PFSK-1 (cell line): ENCODE results near the gene CHRM2.

Experiments used
- FOXP2 ChIP-seq: optimal IDR thresholded peaks from 2 replicates; pipeline ENCODE3; 2011; ENCODE audit warnings: borderline replicate concordance, control low read depth, inconsistent platforms; ENCODE audit not compliant: insufficient read depth; ENCODE audit errors: extremely low read length, extremely low read depth
- POLR2AphosphoS5 ChIP-seq: IDR thresholded peaks from 2 replicates; pipeline ENCODE4 v1.6.1; 2012; ENCODE audit warnings: low read depth, mild to moderate bottlenecking, control low read depth, low read length, moderate library complexity
- SIN3A ChIP-seq: IDR thresholded peaks from 2 replicates; pipeline ENCODE4 v1.6.1; 2012; ENCODE audit warnings: mild to moderate bottlenecking, low read length, moderate library complexity, borderline replicate concordance; ENCODE audit not compliant: insufficient read depth
- TAF1 ChIP-seq: IDR thresholded peaks from 2 replicates; pipeline ENCODE4 v1.6.1; 2012; ENCODE audit warnings: low read length, control low read depth, borderline replicate concordance; ENCODE audit not compliant: insufficient read depth
- TF ChIP-seq, protein P1 (sequence below), 2 experiments: IDR thresholded peaks; 2 replicates each; pipeline versions ENCODE4 v1.6.1 to v1.8.0; 2011 to 2012; ENCODE audit warnings: low read depth in 2 of 2, low read length in 2 of 2, control low read depth in 1 of 2, inconsistent platforms in 1 of 2, mild to moderate bottlenecking in 1 of 2, moderate library complexity in 1 of 2; ENCODE audit not compliant: insufficient read depth in 1 of 2

The CHRM2 gene

DNA sequence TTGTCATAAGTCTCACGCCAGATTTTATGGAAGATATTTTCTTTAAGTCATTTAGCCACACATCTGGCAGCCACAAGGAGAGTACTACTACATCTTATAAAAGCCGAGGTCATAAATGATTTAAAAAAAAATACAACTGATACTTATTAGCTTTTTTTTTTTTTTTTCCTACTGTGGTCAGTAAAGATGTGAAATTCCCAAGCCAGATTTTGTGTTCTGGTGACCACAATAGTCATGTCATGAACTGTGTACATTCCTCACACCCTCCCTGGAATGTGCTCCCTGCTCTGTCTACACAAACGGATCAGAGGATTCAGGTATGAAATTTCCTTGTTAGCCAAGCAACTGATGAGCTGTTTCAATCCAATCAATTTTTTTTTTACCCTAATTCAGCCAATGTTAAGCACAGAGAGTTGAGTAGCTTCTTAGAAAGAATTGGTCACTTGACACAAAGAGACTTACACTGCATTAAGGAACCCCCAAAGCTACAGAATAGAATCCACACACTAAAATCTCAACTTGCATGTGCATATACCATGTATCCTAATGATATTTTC lies 54.7 kb downstream of the CHRM2 start:
- TF ChIP-seq SIN3A (no peak), TAF1 (no peak), FOXP2 (no peak), POLR2AphosphoS5 (no peak)
- TF ChIP-seq, protein P1, sequence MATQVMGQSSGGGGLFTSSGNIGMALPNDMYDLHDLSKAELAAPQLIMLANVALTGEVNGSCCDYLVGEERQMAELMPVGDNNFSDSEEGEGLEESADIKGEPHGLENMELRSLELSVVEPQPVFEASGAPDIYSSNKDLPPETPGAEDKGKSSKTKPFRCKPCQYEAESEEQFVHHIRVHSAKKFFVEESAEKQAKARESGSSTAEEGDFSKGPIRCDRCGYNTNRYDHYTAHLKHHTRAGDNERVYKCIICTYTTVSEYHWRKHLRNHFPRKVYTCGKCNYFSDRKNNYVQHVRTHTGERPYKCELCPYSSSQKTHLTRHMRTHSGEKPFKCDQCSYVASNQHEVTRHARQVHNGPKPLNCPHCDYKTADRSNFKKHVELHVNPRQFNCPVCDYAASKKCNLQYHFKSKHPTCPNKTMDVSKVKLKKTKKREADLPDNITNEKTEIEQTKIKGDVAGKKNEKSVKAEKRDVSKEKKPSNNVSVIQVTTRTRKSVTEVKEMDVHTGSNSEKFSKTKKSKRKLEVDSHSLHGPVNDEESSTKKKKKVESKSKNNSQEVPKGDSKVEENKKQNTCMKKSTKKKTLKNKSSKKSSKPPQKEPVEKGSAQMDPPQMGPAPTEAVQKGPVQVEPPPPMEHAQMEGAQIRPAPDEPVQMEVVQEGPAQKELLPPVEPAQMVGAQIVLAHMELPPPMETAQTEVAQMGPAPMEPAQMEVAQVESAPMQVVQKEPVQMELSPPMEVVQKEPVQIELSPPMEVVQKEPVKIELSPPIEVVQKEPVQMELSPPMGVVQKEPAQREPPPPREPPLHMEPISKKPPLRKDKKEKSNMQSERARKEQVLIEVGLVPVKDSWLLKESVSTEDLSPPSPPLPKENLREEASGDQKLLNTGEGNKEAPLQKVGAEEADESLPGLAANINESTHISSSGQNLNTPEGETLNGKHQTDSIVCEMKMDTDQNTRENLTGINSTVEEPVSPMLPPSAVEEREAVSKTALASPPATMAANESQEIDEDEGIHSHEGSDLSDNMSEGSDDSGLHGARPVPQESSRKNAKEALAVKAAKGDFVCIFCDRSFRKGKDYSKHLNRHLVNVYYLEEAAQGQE (IDR thresholded peaks at IDR 0.05; ENCODE audit: insufficient read depth in 1 of 2, low read depth in 2 of 2, low read length in 2 of 2) = no peak

DNA sequence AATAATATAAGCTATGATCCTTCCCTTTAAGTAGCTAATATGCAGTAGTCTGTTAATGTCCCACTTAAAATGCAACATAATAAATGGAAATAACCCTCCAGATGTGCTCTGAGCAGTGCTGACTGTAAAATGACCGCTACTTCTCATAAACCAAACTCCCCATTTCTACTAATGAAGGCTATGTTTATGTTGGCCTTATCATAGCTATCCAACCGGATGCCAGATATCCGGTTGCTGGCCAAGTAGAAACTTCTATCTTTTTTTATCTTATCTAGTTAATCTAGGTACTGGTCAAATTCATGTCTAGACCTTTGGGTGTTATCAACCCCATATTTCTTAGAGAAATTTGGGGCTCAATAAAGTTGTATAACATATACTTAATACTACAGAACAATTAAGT lies 56.6 kb downstream of the CHRM2 start:
- TF ChIP-seq SIN3A = no peak
- no peak for TF ChIP-seq TAF1
- TF ChIP-seq POLR2AphosphoS5 = no peak
- TF ChIP-seq, protein P1 (IDR thresholded peaks at IDR 0.05; ENCODE audit: insufficient read depth in 1 of 2, low read depth in 2 of 2, low read length in 2 of 2) = no peak
- no peak for TF ChIP-seq FOXP2

DNA sequence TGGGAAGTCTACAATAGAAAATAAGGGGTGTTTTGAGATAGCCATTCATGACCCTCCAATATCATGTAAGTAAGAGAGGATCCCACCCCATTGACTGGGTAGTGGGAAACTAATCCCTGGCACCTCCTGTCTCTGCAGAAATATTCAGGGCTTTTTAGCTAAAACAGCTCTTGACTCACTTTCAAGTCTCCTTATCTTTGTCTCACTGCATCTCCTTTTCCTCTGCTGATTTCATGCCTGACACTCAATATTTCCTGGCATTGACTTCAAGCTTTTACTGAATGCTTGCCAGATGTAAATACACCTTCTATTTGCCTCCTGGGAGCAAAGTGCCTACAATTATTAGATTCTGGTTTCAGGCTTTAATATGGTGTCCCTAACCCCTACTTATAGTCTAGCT lies 57.1 kb downstream of the CHRM2 start:
- TF ChIP-seq, protein P1 (IDR thresholded peaks at IDR 0.05; ENCODE audit: insufficient read depth in 1 of 2, low read depth in 2 of 2, low read length in 2 of 2) = no peak
- no peak for TF ChIP-seq FOXP2
- no peak for TF ChIP-seq TAF1
- no peak for TF ChIP-seq POLR2AphosphoS5
- TF ChIP-seq SIN3A = no peak

DNA sequence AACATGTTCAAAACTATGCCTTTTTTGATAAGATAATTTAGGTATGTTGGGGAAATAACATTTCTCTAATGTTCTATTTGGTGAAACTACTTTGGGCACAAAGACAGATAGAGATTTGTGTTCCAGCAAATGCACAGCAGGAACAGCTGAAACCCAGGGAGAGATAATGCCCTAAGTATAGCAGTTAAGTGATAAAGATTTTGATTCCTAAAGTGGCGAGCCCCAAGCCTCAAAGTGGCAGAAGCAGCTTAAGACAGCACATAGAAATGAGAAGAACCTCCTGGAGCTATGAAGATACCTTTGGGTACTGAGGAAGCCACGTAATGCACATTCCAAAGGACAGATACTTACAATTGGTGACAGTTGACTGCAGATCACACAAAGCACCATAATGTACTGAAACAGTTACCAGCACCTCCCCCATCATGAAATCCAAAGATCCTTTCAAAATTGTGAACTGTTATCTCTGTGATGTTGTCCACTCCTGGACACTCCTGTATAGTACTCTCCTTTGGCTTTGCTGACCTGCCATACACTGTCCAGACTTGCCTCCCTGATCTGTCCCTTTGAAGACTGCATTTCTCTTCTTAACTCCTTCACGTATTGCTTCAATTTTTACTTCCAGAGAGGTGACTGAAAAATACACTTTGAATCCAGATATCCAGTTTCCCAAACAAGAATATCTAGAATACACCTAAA lies 62.9 kb downstream of the CHRM2 start:
- no peak for TF ChIP-seq FOXP2
- TF ChIP-seq TAF1 = no peak
- no peak for TF ChIP-seq POLR2AphosphoS5
- TF ChIP-seq SIN3A = no peak
- TF ChIP-seq, protein P1 (IDR thresholded peaks at IDR 0.05; ENCODE audit: insufficient read depth in 1 of 2, low read depth in 2 of 2, low read length in 2 of 2) = no peak

DNA sequence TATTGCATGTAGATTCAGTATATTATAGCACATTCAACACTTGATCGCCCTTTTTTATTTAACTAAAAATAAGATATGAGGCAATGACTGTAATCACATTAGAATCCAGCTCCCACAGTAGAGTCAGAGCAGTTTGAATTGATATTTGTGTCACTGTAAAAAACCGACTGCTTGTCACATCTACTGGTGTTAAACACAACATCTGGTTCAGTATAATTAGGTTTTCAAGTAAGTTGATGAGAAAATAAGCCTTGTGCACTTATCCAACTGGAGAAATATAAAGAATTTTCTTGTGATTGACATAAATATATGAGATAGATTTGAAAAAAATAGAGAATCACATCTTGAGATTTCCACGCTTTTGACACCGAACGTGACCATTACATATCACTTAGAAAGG lies 69.0 kb downstream of the CHRM2 start:
- TF ChIP-seq TAF1 (no peak), POLR2AphosphoS5 (no peak), SIN3A (no peak), FOXP2 (no peak)
- TF ChIP-seq, protein P1 (IDR thresholded peaks at IDR 0.05; ENCODE audit: insufficient read depth in 1 of 2, low read depth in 2 of 2, low read length in 2 of 2) = no peak
